ENCODE data around the gene DNAI7. TPM values are rescaled to one million over a fixed set of nuclear protein-coding genes. Genes with fewer than 3 reads are reported as not detected.

Gene DNAI7
- polyA plus RNA-seq, 1 of the 3 experiments (the other 2 are of a cell fraction), result 0.30 TPM

- H3F3A ChIP-seq (replicated peaks; ENCODE audit: insufficient read depth), result no peaks in the 10 kb centered on the region
- POLR2A ChIA-PET, result no interaction called here
- TF ChIP-seq GABPA (IDR thresholded peaks at IDR 0.05; ENCODE audit: low read depth) (no peak), IRF3 (IDR thresholded peaks at IDR 0.05; ENCODE audit: low read depth, low read length) (no peak), NFIC (IDR thresholded peaks at IDR 0.05; ENCODE audit: borderline replicate concordance) (no peak), RFX5 (IDR thresholded peaks at IDR 0.05; ENCODE audit: low read length) (no peak), RXRA (IDR thresholded peaks at IDR 0.05; ENCODE audit: borderline replicate concordance, low read depth) (no peak), RAD21 (IDR thresholded peaks at IDR 0.05; ENCODE audit: low read length) (no peak)
- no peak overlapping the region for H3K4me3 ChIP-seq (ENCODE audit: low read depth in 2 of 2, low read length in 1 of 2)
- H3K27me3 ChIP-seq (ENCODE audit: insufficient read depth), result no peaks in the 10 kb centered on the region
- WGBS (ENCODE audit: low lambda C conversion rate), result 65% methylated on average over 2 of the region's 2 CpGs
- H2AFZ ChIP-seq (ENCODE audit: low read depth), result no peak overlapping the region
- H3K9ac ChIP-seq, result no peak overlapping the region
- no peaks in the 10 kb centered on the region for H4K20me1 ChIP-seq (ENCODE audit: insufficient read depth)
- CTCF ChIA-PET, result no interaction called here
- peaks cover 0 to 4% of the 10 kb centered on the region in 2 experiments; a peak in 1 of 4 replicates for H3K4me1 ChIP-seq (ENCODE audit: control insufficient read depth in 1 of 2, insufficient read depth in 2 of 2, low read depth in 1 of 2, low read length in 1 of 2)
- H3K9me2 ChIP-seq, result no peaks in the 10 kb centered on the region
- no peak overlapping the region for H3K27ac ChIP-seq (ENCODE audit: low read depth in 2 of 2, low read length in 1 of 2)
- no peaks in the 10 kb centered on the region for H3K9me3 ChIP-seq
- no peaks in the 10 kb centered on the region for H3K36me3 ChIP-seq (replicated peaks in 1 of 2; ENCODE audit: control insufficient read depth in 1 of 2, insufficient read depth in 2 of 2, low read length in 1 of 2)
- no peak overlapping the region for H3K4me2 ChIP-seq
- no peaks in the 10 kb centered on the region for H3K79me2 ChIP-seq (ENCODE audit: insufficient read depth)
- DNase-seq, result no peak
Observed at GRCh38 chr12:25084816-25085215, 110.1 kb downstream of the DNAI7 start.

GRCh38 chr12:25083211-25083610 lies 111.7 kb downstream of the DNAI7 start:
- H3K79me2 ChIP-seq (ENCODE audit: insufficient read depth), result no peaks in the 10 kb centered on the region
- 63% methylated on average over 5 of the region's 5 CpGs for WGBS (ENCODE audit: low lambda C conversion rate)
- H3K9ac ChIP-seq, result no peak overlapping the region
- no peaks in the 10 kb centered on the region for H3K27me3 ChIP-seq (ENCODE audit: insufficient read depth)
- POLR2A ChIA-PET, result no interaction called here
- no peak overlapping the region for H3K4me3 ChIP-seq (ENCODE audit: low read depth in 2 of 2, low read length in 1 of 2)
- H3K36me3 ChIP-seq (replicated peaks in 1 of 2; ENCODE audit: control insufficient read depth in 1 of 2, insufficient read depth in 2 of 2, low read length in 1 of 2), result no peaks in the 10 kb centered on the region
- H4K20me1 ChIP-seq (ENCODE audit: insufficient read depth), result no peaks in the 10 kb centered on the region
- peaks cover 0 to 4% of the 10 kb centered on the region in 2 experiments; a peak in 1 of 4 replicates for H3K4me1 ChIP-seq (ENCODE audit: control insufficient read depth in 1 of 2, insufficient read depth in 2 of 2, low read depth in 1 of 2, low read length in 1 of 2)
- no peak overlapping the region for H2AFZ ChIP-seq (ENCODE audit: low read depth)
- H3K9me2 ChIP-seq, result no peaks in the 10 kb centered on the region
- H3K4me2 ChIP-seq, result no peak overlapping the region
- no peak overlapping the region for H3K27ac ChIP-seq (ENCODE audit: low read depth in 2 of 2, low read length in 1 of 2)
- no peaks in the 10 kb centered on the region for H3K9me3 ChIP-seq
- no peak for TF ChIP-seq FOXJ3 (CRISPR knock-in tag; IDR thresholded peaks at IDR 0.05)
- no peak for TF ChIP-seq USF1 (IDR thresholded peaks at IDR 0.05; ENCODE audit: borderline replicate concordance, low read depth)
- TF ChIP-seq SMC3 (IDR thresholded peaks at IDR 0.05; ENCODE audit: low read depth, low read length), result no peak
- no peak for TF ChIP-seq TAF1 (IDR thresholded peaks at IDR 0.05; ENCODE audit: borderline replicate concordance, low read depth, low read length)
- no peak for TF ChIP-seq FOSL2 (IDR thresholded peaks at IDR 0.05; ENCODE audit: borderline replicate concordance, low read depth)
- no peak for TF ChIP-seq MEF2A (IDR thresholded peaks at IDR 0.05; ENCODE audit: borderline replicate concordance, low read depth)
- no peak for TF ChIP-seq YY1 (IDR thresholded peaks at IDR 0.05; ENCODE audit: low read depth)
- no peak for TF ChIP-seq CHD2 (IDR thresholded peaks at IDR 0.05; ENCODE audit: low read length, partially characterized antibody)
- no peak for TF ChIP-seq MAX (IDR thresholded peaks at IDR 0.05; ENCODE audit: low read depth)
- TF ChIP-seq NRF1 (IDR thresholded peaks at IDR 0.05; ENCODE audit: low read depth, low read length), result no peak
- no peak for TF ChIP-seq ELF1 (IDR thresholded peaks at IDR 0.05)
- no peak for TF ChIP-seq RCOR1 (IDR thresholded peaks at IDR 0.05; ENCODE audit: low read length)
- TF ChIP-seq JUND (IDR thresholded peaks at IDR 0.05), result no peak
- TF ChIP-seq POLR2AphosphoS5 (IDR thresholded peaks at IDR 0.05; ENCODE audit: low read depth, low read length), result no peak
- TF ChIP-seq EP300 (IDR thresholded peaks at IDR 0.05; ENCODE audit: borderline replicate concordance in 1 of 2, low read depth in 1 of 2, low read length in 1 of 2), result no peak
- no peak for DNase-seq
- no peaks in the 10 kb centered on the region for H3F3A ChIP-seq (replicated peaks; ENCODE audit: insufficient read depth)
- CTCF ChIA-PET, result no interaction called here

All from SK-N-SH (cell line).